Breast epithelium (tissue), 4 donors: ENCODE measurements around the gene NOP53. TPM values are rescaled to one million over a fixed set of nuclear protein-coding genes. Genes with fewer than 3 reads are reported as not detected.

Experiments
- DNase-seq, 2 donors: peaks; one replicate each; pipeline ENCODE4 v3.0.0-alpha.2; 2019; ENCODE audit warnings: low spot score in 2 of 2
- H3K27ac ChIP-seq, 2 donors: fragments of 200-600 bp; sonication (generic) in 1 of 2; one replicate each; pipeline ENCODE4 v1.5.1; 2016 to 2019; ENCODE audit warnings: mild to moderate bottlenecking in 1 of 2
- H3K27me3 ChIP-seq, 2 donors: fragments of 200-600 bp; sonication (generic) in 1 of 2; one replicate each; pipeline versions ENCODE4 v1.5.1 to v1.6.0; 2017 to 2019; ENCODE audit warnings: control low read depth in 1 of 2, mild to moderate bottlenecking in 1 of 2
- H3K36me3 ChIP-seq: fragments of 200-600 bp; one replicate; pipeline ENCODE4 v1.5.1; 2019
- H3K4me1 ChIP-seq, 2 donors: fragments of 200-600 bp; sonication (generic); one replicate each; pipeline ENCODE4 v1.5.1; 2016 to 2019; ENCODE audit warnings: control low read depth in 1 of 2
- H3K4me3 ChIP-seq, 3 donors: fragments of 200-600 bp; sonication (generic); 1 replicate in 2 of 3; 2 replicates in 1 of 3; pipeline ENCODE4 v1.5.1; 2016 to 2019; ENCODE audit warnings: mild to moderate bottlenecking in 3 of 3, moderate library complexity in 2 of 3
- H3K9me3 ChIP-seq, 2 donors: fragments of 200-600 bp; sonication (generic) in 1 of 2; one replicate each; pipeline ENCODE4 v1.5.1; 2016 to 2019; ENCODE audit warnings: control low read depth in 1 of 2
- POLR2A ChIP-seq: fragments of 450-650 bp; IDR thresholded peaks from one replicate; pipeline ENCODE4 v1.6.1; 2016; ENCODE audit warnings: antibody characterized with exemption, mild to moderate bottlenecking, moderate library complexity
- POLR2AphosphoS5 ChIP-seq, 3 donors: sonication (generic); formaldehyde crosslinking; IDR thresholded peaks; one replicate each; pipeline ENCODE4 v1.6.1; 2017; ENCODE audit warnings: antibody characterized with exemption in 3 of 3
- intact Hi-C: fragments of 100-400 bp; cut with DNase I; formaldehyde crosslinking; loops from one replicate; pipeline ENCODE4 v1.15.1; 2023; ENCODE audit warnings: low total_unique reads
- total RNA-seq, 3 donors: library from RNA; depleted of rRNA; stranded (reverse); fragments of >200 nt; gene quantifications; one replicate each; pipeline ENCODE4 v1.1.0, GENCODE V29; 2016
- TF ChIP-seq, protein P1 (sequence below), 3 donors: fragments of 450-650 bp; IDR thresholded peaks; one replicate each; pipeline ENCODE4 v1.5.1; 2016 to 2017; ENCODE audit warnings: antibody characterized with exemption in 3 of 3, mild to moderate bottlenecking in 3 of 3, moderate library complexity in 3 of 3

The NOP53 gene
- total RNA-seq, 3 donors from 2014 or later, result 391 to 498 (median 457) TPM

- peak overlapping the region in 2 of 3 donors; percentile 47 to 65 for H3K4me3 ChIP-seq
- no peaks in the 10 kb centered on the region for H3K9me3 ChIP-seq
- intact Hi-C loops, result no loop called here
- no peaks in the 10 kb centered on the region for H3K36me3 ChIP-seq
- no peak for TF ChIP-seq POLR2A
- TF ChIP-seq, protein P1, sequence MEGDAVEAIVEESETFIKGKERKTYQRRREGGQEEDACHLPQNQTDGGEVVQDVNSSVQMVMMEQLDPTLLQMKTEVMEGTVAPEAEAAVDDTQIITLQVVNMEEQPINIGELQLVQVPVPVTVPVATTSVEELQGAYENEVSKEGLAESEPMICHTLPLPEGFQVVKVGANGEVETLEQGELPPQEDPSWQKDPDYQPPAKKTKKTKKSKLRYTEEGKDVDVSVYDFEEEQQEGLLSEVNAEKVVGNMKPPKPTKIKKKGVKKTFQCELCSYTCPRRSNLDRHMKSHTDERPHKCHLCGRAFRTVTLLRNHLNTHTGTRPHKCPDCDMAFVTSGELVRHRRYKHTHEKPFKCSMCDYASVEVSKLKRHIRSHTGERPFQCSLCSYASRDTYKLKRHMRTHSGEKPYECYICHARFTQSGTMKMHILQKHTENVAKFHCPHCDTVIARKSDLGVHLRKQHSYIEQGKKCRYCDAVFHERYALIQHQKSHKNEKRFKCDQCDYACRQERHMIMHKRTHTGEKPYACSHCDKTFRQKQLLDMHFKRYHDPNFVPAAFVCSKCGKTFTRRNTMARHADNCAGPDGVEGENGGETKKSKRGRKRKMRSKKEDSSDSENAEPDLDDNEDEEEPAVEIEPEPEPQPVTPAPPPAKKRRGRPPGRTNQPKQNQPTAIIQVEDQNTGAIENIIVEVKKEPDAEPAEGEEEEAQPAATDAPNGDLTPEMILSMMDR (IDR thresholded peaks at IDR 0.05), result no peak
- peak in 2 of 3 donors; percentile 30 to 41 for TF ChIP-seq POLR2AphosphoS5 (IDR thresholded peaks at IDR 0.05)
- no peaks in the 10 kb centered on the region for H3K27me3 ChIP-seq
- H3K4me1 ChIP-seq, result peaks cover 3 to 7% of the 10 kb centered on the region in 2 donors
- peak; percentile 89 to 92 for DNase-seq
- peak overlapping the region; percentile 94 to 95 for H3K27ac ChIP-seq
These were observed 15.9 kb upstream of the NOP53 start for GRCh38 chr19:47729468-47729798.

- Histone ChIP-seq H3K4me3 (peak overlapping the region in 2 of 3 donors; percentile 47 to 65), H3K27me3 (no peaks in the 10 kb centered on the region), H3K27ac (peak overlapping the region; percentile 94 to 95), H3K4me1 (peaks cover 3 to 7% of the 10 kb centered on the region in 2 donors), H3K9me3 (no peaks in the 10 kb centered on the region), H3K36me3 (no peaks in the 10 kb centered on the region)
- intact Hi-C loops, result no loop called here
- peak; percentile 78 to 88 for DNase-seq
- TF ChIP-seq POLR2AphosphoS5 (IDR thresholded peaks at IDR 0.05) (peak in 1 of 3 donors; percentile 9), POLR2A (no peak)
These were observed 15.4 kb upstream of the NOP53 start for GRCh38 chr19:47729799-47730520.

GRCh38 chr19:47730521-47730889 is 14.8 kb upstream of the NOP53 start:
- intact Hi-C loops, result no loop called here
- peak overlapping the region in 1 of 3 donors; percentile 65 for H3K4me3 ChIP-seq
- H3K4me1 ChIP-seq, result peaks cover 3 to 7% of the 10 kb centered on the region in 2 donors
- no peak for DNase-seq
- peak overlapping the region; percentile 94 to 95 for H3K27ac ChIP-seq
- H3K9me3 ChIP-seq, result no peaks in the 10 kb centered on the region
- TF ChIP-seq POLR2AphosphoS5 (IDR thresholded peaks at IDR 0.05) (no peak), POLR2A (no peak)
- no peaks in the 10 kb centered on the region for H3K27me3 ChIP-seq
- no peaks in the 10 kb centered on the region for H3K36me3 ChIP-seq

GRCh38 chr19:47730910-47731309 is 14.4 kb upstream of the NOP53 start:
- Histone ChIP-seq H3K9me3 (no peaks in the 10 kb centered on the region), H3K4me3 (no peak overlapping the region), H3K36me3 (no peaks in the 10 kb centered on the region), H3K4me1 (peaks cover 3 to 7% of the 10 kb centered on the region in 2 donors), H3K27me3 (no peaks in the 10 kb centered on the region), H3K27ac (peak overlapping the region; percentile 94 to 95)
- intact Hi-C loops, result no loop called here
- TF ChIP-seq, protein P1 (IDR thresholded peaks at IDR 0.05), result no peak
- DNase-seq, result no peak

DNA sequence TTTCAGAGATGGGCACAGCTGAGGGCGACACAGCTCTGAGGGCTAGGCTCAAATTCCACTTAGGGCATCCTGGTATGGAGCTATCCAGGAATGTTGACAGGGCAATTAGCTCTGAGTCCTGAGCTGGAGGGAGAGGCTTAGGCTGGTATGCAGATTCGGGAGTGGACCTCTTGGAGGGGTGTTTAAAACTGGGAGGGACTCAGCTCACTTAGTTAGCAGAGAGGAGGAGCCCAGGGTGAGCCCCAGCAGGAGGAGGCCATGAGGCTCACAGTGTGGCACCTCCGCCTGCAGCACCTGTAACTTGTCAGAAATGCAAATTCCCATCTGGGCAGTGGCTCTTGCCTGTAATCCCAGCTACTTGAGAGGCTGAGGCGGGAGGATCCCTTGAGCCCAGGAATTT is 10.2 kb upstream of the NOP53 start:
- intact Hi-C loops, result no loop called here
- TF ChIP-seq POLR2AphosphoS5 (IDR thresholded peaks at IDR 0.05) (no peak), POLR2A (no peak)
- TF ChIP-seq, protein P1 (IDR thresholded peaks at IDR 0.05), result no peak
- no peaks in the 10 kb centered on the region for H3K27me3 ChIP-seq
- no peaks in the 10 kb centered on the region for H3K9me3 ChIP-seq
- DNase-seq, result no peak
- no peaks in the 10 kb centered on the region for H3K4me1 ChIP-seq
- peak overlapping the region in 1 of 2 donors; percentile 28 for H3K27ac ChIP-seq
- no peak overlapping the region for H3K4me3 ChIP-seq
- H3K36me3 ChIP-seq, result no peaks in the 10 kb centered on the region

DNA sequence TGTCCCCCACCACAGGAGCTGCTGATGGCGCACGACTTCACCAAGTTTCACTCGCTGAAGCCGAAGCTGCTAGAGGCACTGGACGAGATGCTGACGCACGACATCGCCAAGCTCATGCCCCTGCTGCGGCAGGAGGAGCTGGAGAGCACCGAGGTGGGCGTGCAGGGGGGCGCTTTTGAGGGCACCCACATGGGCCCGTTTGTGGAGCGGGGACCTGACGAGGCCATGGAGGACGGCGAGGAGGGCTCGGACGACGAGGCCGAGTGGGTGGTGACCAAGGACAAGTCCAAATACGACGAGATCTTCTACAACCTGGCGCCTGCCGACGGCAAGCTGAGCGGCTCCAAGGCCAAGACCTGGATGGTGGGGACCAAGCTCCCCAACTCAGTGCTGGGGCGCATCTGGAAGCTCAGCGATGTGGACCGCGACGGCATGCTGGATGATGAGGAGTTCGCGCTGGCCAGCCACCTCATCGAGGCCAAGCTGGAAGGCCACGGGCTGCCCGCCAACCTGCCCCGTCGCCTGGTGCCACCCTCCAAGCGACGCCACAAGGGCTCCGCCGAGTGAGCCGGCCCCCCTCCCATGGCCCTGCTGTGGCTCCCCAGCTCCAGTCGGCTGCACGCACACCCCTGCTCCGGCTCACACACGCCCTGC is 4.4 kb upstream of the NOP53 start:
- intact Hi-C loops, result no loop called here
- Histone ChIP-seq H3K36me3 (no peaks in the 10 kb centered on the region), H3K4me3 (no peak overlapping the region), H3K9me3 (no peaks in the 10 kb centered on the region), H3K4me1 (peaks cover 0 to 8% of the 10 kb centered on the region in 2 donors), H3K27me3 (no peaks in the 10 kb centered on the region), H3K27ac (peak overlapping the region; percentile 99)
- DNase-seq, result no peak
- TF ChIP-seq POLR2A, result no peak
- no peak for TF ChIP-seq POLR2AphosphoS5 (IDR thresholded peaks at IDR 0.05)
- TF ChIP-seq, protein P1 (IDR thresholded peaks at IDR 0.05), result no peak
